Measurements from ENCODE around the gene ASRGL1.

- TF ChIP-seq CTCF (IDR thresholded peaks at IDR 0.05) (no peak), POLR2A (IDR thresholded peaks at IDR 0.05) (no peak)
Measured at GRCh38 chr11:62387381-62387780, 50.1 kb downstream of the ASRGL1 start.

Measured in uterus (tissue), 2 donors.